Endothelial cell of hepatic sinusoid (primary cell): Measurements from ENCODE around the gene API5.
"Not testable (repeated sequence)": the region's sequence is repeated elsewhere in the genome, so short reads cannot be mapped to it uniquely, and the experiment has no call there.

Experiments used
- in situ Hi-C: cut with HindIII; loops from 2 replicates; pipeline ENCODE4 v1.10.0; 2017; ENCODE audit warnings: low sequenced_read_pairs

Gene API5

DNA sequence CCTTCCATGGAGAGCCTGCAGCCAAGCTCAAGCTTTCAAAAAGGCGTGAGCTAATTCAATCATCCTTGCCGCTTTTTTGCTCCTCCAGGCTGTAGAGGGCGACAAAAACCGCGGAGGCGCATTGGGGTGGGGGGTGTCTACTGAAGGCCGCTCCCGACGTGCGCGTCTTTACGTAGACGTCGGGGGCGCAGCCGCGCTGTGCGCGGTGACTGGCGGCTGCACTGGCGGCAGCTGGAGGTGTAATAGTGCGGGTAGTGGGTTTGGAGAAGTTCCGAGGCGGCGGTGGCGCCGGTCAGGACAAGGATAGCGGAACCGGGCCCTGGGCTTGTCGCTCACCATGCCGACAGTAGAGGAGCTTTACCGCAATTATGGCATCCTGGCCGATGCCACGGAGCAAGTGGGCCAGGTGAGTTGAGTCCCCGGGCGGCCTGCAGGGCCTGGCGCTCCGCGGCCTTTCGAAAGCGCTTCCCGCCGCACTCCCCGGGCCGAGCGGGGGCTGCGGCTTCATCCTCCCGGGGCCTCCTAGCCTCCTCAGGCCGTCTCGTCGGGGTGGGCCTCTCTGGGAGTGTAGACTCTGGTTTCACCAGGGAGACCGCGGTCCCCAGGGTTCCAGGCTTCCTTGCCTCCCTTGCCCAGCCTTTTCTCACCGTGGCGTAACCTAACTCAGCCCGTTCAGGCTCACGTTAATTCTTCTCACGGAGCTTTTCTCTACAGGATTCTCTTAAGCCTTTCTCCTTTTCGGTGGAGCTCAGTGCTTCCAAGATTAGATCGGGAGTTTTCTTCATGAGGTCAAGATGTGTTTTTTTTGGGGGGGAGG is at the start of gene API5:
Gene API5 (plus strand): TSS at position 206 of the 817 bp plus-strand sequence. CDS start 132 bp downstream, at position 338.
- in situ Hi-C loops: no loop called here

- in situ Hi-C loops: no loop called here
These were observed 43.8 kb upstream of the API5 start for GRCh38 chr11:43267856-43268580.

DNA sequence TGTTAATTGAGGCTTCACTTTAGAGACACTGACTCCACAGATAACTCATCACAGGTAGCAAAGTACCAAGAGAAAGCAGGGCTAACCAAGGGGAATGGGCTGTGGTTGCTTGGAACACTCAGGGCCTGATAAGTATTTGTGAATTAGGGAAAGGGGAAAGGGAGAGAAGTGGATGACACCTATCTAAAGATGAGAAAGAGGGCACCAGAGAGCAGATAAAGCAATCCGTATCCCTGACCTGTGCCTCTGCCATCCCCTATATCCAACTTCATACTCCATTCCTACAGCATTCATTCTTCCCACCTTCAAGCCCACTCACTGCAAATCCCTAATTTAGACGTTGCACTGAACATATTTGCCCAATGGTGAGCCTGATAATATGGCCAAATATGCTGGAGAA is 43.0 kb upstream of the API5 start:
- in situ Hi-C loops: no loop called here

DNA sequence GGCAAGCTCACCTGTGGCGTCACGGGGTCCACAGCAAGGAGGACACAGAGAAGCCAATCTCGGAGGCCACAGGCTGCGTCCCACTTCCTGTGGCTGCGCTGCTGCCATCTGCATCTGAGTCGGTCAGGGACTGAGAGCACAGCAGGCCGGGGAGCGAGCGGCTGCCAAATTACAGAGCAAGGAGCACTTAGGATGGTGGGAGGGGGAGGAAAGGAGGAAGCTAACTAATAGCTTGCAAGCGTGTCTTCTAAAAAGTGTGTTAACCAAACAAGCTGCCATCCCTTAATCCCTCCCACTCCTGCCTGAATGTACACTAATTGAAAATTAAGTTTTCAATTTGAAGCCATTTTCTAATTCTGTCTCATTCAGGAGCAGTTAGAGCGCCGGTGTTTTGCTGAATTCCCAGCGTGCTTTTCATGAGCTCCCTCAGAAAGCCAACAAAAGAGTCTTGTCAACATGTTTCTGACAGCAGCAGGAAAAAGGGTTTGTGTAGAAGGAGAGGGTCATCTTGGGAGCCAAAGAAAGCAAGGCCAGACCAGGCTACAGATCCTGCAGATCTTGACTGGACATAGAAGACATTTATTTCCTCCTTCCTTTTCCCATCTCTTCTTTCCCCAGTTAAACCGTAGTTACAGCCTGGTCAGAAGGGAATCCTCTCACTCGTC is 42.4 kb upstream of the API5 start:
- in situ Hi-C loops: no loop called here

GRCh38 chr11:43270468-43270867 is 41.3 kb upstream of the API5 start:
- in situ Hi-C loops: no loop called here

- in situ Hi-C loops: no loop called here
These were observed 33.4 kb upstream of the API5 start for GRCh38 chr11:43278193-43278956.

GRCh38 chr11:43282607-43283440 is 29.0 kb upstream of the API5 start:
- in situ Hi-C loops: no loop called here

- in situ Hi-C loops: no loop called here
These were observed 26.0 kb upstream of the API5 start for GRCh38 chr11:43285826-43286225.

DNA sequence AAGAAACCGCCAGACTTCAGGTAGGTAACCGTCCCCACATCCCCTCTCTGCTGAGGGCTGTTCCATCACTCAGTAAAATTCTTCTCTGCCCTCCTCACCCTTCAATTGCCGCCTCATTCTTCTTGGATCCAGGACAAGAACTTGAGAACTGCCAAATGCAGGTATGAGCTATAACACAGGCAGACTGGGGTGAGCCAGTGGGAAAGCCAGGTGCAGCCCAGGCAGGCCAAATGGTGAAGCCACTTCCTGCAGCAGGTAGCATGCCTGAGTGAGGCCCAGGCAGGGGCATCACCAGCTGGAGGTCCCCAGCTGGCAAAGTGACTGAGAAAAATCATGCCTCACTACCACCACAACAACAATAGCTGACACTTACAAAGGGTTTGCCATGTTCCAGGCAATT is 22.4 kb upstream of the API5 start:
- in situ Hi-C loops: no loop called here

- in situ Hi-C loops: no loop called here
These were observed 13.4 kb upstream of the API5 start for GRCh38 chr11:43298397-43298796.

DNA sequence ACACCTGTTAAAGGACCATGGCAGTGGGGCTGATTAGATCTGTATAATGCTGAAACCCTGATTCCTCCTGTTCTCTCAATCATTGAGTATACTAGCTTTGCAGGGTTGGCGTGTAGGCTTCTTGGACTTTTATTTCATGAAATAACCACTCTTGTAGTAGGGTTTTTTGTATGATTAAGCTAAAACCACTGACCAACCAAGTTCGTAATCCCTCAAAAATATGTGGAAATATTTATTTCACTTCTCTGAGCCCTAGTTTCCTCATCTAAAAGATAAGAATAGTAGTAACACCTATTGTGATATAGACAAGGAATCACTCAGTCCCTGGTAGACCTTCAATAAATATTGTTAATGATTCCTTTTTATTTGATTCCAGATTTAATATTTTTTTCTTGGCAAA is 4.2 kb downstream of the API5 start:
- in situ Hi-C loops: no loop called here

DNA sequence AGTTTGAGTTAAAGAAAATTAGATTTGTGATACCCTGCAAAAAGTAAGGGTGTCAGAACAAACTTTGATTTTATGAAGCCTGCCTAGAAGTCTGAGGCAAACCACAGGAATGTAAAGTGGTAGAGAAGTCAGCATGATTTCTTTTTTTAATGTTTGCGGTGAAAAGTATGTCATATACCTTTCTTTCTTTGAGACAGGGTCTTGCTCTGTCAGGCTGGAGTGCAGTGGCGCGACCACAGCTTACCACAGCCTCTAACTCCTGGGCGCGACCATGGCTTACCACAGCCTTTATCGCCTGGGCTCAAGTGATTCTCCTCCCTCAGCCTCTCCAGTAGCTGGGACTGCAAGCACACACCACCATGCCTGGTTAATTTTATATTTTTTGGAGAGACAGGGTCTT is 4.7 kb downstream of the API5 start:
- in situ Hi-C loops: no loop called here

DNA sequence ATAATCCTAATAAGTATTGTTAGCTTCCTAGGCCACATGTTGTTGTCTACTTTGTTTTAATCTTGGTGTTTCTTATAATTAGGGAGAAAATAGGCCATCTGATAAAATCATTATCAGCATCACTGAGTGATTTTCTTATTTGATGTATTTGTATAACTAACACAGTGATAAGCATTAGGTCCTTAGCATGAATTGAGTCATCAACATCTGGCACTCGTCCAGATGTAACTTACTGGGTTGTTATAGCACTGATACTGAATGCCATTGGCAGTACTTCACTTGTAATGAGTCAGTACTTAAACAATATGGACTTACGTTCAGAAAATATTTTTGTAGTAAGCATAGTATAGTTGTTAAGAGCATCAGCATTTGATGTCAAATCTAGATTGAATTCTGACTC is 16.2 kb downstream of the API5 start:
- in situ Hi-C loops: no loop called here

GRCh38 chr11:43328482-43328881 is 16.7 kb downstream of the API5 start:
- in situ Hi-C loops: no loop called here

- in situ Hi-C loops: no loop called here
These were observed 29.4 kb downstream of the API5 start for GRCh38 chr11:43341159-43341558.

GRCh38 chr11:43351426-43351825 is 39.6 kb downstream of the API5 start:
- in situ Hi-C loops: not testable (repeated sequence)

- in situ Hi-C loops: no loop called here
These were observed 42.5 kb downstream of the API5 start for GRCh38 chr11:43354311-43354710.

DNA sequence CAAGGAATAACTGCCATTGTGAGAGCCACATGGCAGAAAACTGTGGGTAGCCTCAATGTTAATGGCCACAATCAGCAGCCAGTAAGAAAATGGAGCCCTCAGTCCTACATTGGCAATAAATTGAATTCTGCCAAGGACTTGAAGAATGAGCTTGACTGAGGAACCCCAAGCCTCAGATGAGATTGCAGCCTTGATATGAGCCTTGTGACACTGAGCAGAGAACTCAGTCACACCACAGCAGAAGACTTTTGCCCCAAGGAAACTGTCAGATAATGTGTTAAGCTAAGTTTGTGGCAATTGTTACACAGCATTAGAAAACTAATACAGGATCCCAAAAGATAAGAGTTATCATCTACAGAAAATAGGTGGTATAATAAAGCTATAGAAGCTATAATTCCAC is 44.5 kb downstream of the API5 start:
- in situ Hi-C loops: no loop called here

DNA sequence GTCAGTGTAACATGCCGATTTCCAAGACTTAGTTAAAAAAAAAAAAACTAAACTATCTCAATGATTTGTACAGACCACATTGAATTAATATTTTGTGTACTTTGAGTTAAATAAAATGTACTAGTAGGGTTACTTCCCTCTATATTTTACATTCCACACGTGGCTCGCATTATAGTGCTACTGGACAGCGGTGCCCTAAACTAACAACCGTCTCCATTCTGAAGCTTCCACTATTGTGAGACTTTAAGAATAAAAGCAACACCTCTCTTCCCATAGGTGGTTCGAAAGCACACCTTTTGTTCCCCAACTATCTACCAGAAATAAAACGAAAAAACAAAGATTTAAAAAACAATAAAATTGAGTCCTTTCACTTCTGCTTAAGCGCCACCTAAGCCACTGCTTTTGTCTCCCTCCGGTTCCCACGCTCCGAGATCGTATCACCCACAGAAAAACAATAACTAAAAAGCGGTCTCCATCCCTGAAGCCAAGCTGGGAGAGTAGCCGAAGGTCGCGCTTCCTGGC is 46.5 kb downstream of the API5 start:
- in situ Hi-C loops: no loop called here
